GM23248 (cell line): ENCODE data around the gene CFAP73.

Source experiments
- EZH2 ChIP-seq: fragments of 200-600 bp; sonication (generic); IDR thresholded peaks from 2 replicates; pipeline ENCODE4 v1.6.1; 2018; ENCODE audit warnings: antibody characterized with exemption, mild to moderate bottlenecking; ENCODE audit not compliant: insufficient read depth, poor library complexity, severe bottlenecking
- EZH2phosphoT487 ChIP-seq: fragments of 200-600 bp; sonication (generic); IDR thresholded peaks from 2 replicates; pipeline ENCODE4 v1.6.1; 2018; ENCODE audit warnings: antibody characterized with exemption, moderate library complexity, mild to moderate bottlenecking, low read depth; ENCODE audit not compliant: insufficient read depth

DNA sequence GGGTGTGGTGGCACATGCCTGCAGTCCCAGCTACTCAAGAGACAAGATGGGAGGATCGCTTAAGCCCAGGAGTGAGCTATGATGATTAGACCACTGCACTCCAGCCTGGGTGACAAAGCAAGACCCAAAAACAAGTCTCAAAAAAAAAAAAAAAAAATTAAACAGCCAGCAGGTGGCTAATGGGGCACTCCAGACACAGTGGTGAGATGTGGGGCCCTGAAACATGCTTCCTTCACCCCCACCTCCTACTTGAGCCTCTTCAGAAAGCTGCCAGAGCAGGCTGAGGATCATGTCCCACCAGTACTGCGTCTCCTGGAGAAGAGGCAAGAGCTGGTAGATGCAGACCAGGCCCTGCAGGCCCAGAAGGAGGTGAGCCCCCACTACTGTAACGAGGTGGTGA is 2.1 kb downstream of the CFAP73 start:
- TF ChIP-seq EZH2 = no peak
- TF ChIP-seq EZH2phosphoT487 = no peak
